Vagina (tissue), 2 donors: ENCODE measurements around the gene WDR87. TPM values are rescaled to one million over a fixed set of nuclear protein-coding genes. Genes with fewer than 3 reads are reported as not detected.

Source experiments
- DNase-seq, 2 donors: peaks; one replicate each; pipeline ENCODE4 v3.0.0-alpha.2; 2017; ENCODE audit errors: extremely low spot score in 2 of 2
- H3K27ac ChIP-seq: fragments of 200-600 bp; sonication (generic); one replicate; pipeline ENCODE4 v1.5.1; 2019
- H3K27me3 ChIP-seq: fragments of 200-600 bp; sonication (generic); one replicate; pipeline ENCODE4 v1.5.1; 2019
- H3K36me3 ChIP-seq, 2 donors: fragments of 200-600 bp; sonication (generic); one replicate each; pipeline ENCODE4 v1.5.1; 2017 to 2019
- H3K4me1 ChIP-seq: fragments of 200-600 bp; sonication (generic); one replicate; pipeline ENCODE4 v1.5.1; 2019
- H3K4me3 ChIP-seq, 2 donors: fragments of 200-600 bp; sonication (generic); 1 replicate in 1 of 2; 2 replicates in 1 of 2; pipeline ENCODE4 v1.5.1; 2016 to 2019
- H3K9me3 ChIP-seq: fragments of 200-600 bp; sonication (generic); one replicate; pipeline ENCODE4 v1.5.1; 2019
- CTCF ChIP-seq, 3 experiments: fragments of 450-650 bp in 2 of 3; fragments of 200-600 bp in 1 of 3; sonication (generic) in 1 of 3; IDR thresholded peaks; one replicate each; pipeline ENCODE4 v1.5.1; 2017 to 2019; ENCODE audit warnings: antibody characterized with exemption in 3 of 3, mild to moderate bottlenecking in 2 of 3, moderate library complexity in 2 of 3
- POLR2A ChIP-seq, 2 donors: fragments of 450-650 bp; IDR thresholded peaks; one replicate each; pipeline ENCODE4 v1.6.1; 2017; ENCODE audit warnings: antibody characterized with exemption in 2 of 2, mild to moderate bottlenecking in 2 of 2, moderate library complexity in 2 of 2
- POLR2AphosphoS5 ChIP-seq, 2 donors: sonication (generic); formaldehyde crosslinking; IDR thresholded peaks; one replicate each; pipeline ENCODE4 v1.9.0; 2017; ENCODE audit warnings: antibody characterized with exemption in 2 of 2, mild to moderate bottlenecking in 2 of 2, low read depth in 1 of 2; ENCODE audit not compliant: insufficient read depth in 1 of 2
- intact Hi-C: fragments of 100-400 bp; cut with DNase I; formaldehyde crosslinking; loops from one replicate; pipeline ENCODE4 v1.15.1; 2023
- total RNA-seq: library from RNA; depleted of rRNA; stranded (reverse); fragments of >200 nt; gene quantifications from one replicate; pipeline ENCODE4 v1.2.3, GENCODE V29; 2016

Gene WDR87
- total RNA-seq, 1 donor from 2014 or later: not detected

DNA sequence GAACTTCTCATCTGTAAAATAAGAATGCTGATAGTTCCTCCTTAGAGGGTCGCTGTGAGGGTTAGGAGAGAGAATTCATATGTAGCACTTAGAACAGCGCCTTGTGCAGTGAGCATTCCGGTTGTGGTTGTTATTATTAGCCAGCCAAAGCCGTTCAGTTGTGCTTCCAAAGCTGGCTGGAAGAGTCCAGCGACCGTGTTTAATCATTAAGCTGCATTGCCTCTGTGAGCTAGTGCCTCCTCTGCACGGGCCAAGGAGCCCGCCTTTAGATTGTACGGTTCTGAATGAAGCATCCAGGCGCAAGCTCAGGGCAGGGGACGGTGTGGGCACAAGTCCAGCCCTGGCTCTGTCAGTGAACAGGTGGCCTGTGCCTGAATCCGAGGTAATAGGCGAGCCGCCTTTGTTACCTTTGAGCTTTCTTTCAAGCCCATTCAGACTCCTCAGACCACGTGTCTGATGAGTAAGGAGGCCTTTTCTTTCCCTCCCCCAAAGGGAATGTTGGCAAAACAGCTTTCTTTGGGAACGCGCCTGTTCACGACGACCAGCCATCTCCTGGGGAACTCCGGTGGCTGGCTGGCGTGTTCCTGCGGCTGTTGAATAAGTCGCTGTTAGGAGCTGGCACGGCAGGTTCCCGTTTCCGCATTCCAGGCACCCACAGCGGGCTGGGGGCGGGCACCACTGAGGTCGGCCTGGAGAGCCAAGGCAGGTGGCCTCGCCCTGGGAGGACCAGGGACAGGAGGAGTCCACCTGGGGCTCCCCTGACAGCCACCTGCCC, 25.7 kb upstream of the WDR87 start:
- Histone ChIP-seq H3K4me1 (peaks cover 26% of the 10 kb centered on the region), H3K9me3 (peaks cover 6% of the 10 kb centered on the region), H3K4me3 (peak overlapping the region in 1 of 2 donors; percentile 18), H3K27ac (no peak overlapping the region), H3K27me3 (no peaks in the 10 kb centered on the region), H3K36me3 (peaks cover 0 to 5% of the 10 kb centered on the region in 2 donors)
- TF ChIP-seq POLR2AphosphoS5 (IDR thresholded peaks at IDR 0.05; ENCODE audit: insufficient read depth in 1 of 2, low read depth in 1 of 2) (peak; percentile 26 to 38), CTCF (IDR thresholded peaks at IDR 0.05) (no peak), POLR2A (IDR thresholded peaks at IDR 0.05) (no peak)
- no peak for DNase-seq
- intact Hi-C loops: no loop called here

- DNase-seq: no peak
- TF ChIP-seq CTCF (IDR thresholded peaks at IDR 0.05): no peak
- TF ChIP-seq POLR2AphosphoS5 (IDR thresholded peaks at IDR 0.05; ENCODE audit: insufficient read depth in 1 of 2, low read depth in 1 of 2): no peak
- TF ChIP-seq POLR2A (IDR thresholded peaks at IDR 0.05): no peak
- Histone ChIP-seq H3K27me3 (no peaks in the 10 kb centered on the region), H3K4me3 (no peak overlapping the region), H3K36me3 (peaks cover 0 to 2% of the 10 kb centered on the region in 2 donors), H3K4me1 (peaks cover 26% of the 10 kb centered on the region), H3K9me3 (peaks cover 3% of the 10 kb centered on the region), H3K27ac (no peak overlapping the region)
- intact Hi-C loops: no loop called here
These were observed 24.0 kb upstream of the WDR87 start for GRCh38 chr19:37930416-37930815.

GRCh38 chr19:37929355-37929923, 23.0 kb upstream of the WDR87 start:
- Histone ChIP-seq H3K4me3 (no peak overlapping the region), H3K9me3 (no peaks in the 10 kb centered on the region), H3K27ac (no peak overlapping the region), H3K4me1 (peaks cover 26% of the 10 kb centered on the region), H3K27me3 (no peaks in the 10 kb centered on the region), H3K36me3 (no peaks in the 10 kb centered on the region)
- TF ChIP-seq POLR2AphosphoS5 (IDR thresholded peaks at IDR 0.05; ENCODE audit: insufficient read depth in 1 of 2, low read depth in 1 of 2) (no peak), POLR2A (IDR thresholded peaks at IDR 0.05) (no peak), CTCF (IDR thresholded peaks at IDR 0.05) (no peak)
- intact Hi-C loops: no loop called here
- DNase-seq: no peak

DNA sequence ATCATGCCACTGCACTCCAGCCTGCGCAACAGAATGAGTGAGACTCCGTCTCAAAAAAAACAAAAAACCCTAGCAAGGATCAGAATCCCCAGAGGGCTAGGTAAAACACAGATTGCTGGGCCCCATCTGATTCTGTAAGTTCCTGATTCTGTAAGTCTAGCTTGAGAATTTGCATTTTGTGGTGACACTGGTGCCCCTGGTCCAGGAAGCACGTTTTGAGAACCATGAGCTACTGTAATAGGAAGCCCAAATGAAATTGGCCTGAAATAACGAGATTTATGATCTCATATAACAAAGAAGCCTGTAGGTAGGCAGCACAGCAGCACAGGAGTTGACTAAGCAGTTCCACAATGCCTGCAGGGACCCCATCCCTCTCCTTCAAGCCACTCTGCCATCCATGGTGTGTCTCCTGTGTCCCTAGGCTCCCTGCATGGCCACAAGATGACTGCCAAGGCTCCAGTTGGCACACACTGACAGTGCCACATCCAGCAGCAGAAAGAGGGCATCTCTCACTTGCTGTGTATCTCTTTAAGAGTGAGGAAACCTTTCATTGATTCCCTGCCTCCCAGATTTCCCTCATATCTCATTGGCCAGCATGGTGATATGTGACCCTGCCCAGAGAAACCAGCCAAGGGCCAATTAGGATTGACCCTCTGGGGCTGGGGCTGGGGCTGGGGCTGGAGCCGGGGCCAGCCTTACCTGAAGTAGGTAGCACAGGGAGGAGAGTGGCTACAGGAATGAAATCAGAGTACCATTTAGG, 22.3 kb upstream of the WDR87 start:
- H3K27me3 ChIP-seq: no peaks in the 10 kb centered on the region
- no peaks in the 10 kb centered on the region for H3K9me3 ChIP-seq
- no peak for DNase-seq
- no peak overlapping the region for H3K4me3 ChIP-seq
- intact Hi-C loops: no loop called here
- H3K27ac ChIP-seq: no peak overlapping the region
- H3K4me1 ChIP-seq: peaks cover 20% of the 10 kb centered on the region
- H3K36me3 ChIP-seq: no peaks in the 10 kb centered on the region
- TF ChIP-seq POLR2A (IDR thresholded peaks at IDR 0.05) (no peak), CTCF (IDR thresholded peaks at IDR 0.05) (no peak), POLR2AphosphoS5 (IDR thresholded peaks at IDR 0.05; ENCODE audit: insufficient read depth in 1 of 2, low read depth in 1 of 2) (no peak)
